Spinal cord (tissue), 10 donors: ENCODE results near the gene MYO7A. TPM values are rescaled to one million over a fixed set of nuclear protein-coding genes. Genes with fewer than 3 reads are reported as not detected.

Experiments used
- DNase-seq, 6 donors: peaks; one replicate each; pipeline versions ENCODE4 v3.0.0 to v3.0.0-alpha.2; 2013 to 2015; ENCODE audit warnings: low spot score in 6 of 6, low read depth in 4 of 6
- H3K27ac ChIP-seq: one replicate; pipeline ENCODE4 v1.5.1; 2013; ENCODE audit warnings: low read depth, low read length, control low read depth
- H3K27me3 ChIP-seq: one replicate; pipeline ENCODE4 v1.6.1; 2013; ENCODE audit warnings: low read length; ENCODE audit not compliant: control insufficient read depth, insufficient read depth
- H3K36me3 ChIP-seq: one replicate; pipeline ENCODE4 v1.6.1; 2013; ENCODE audit warnings: low read length; ENCODE audit not compliant: control insufficient read depth, insufficient read depth
- H3K4me1 ChIP-seq: one replicate; pipeline ENCODE4 v1.6.1; 2013; ENCODE audit warnings: low read length; ENCODE audit not compliant: control insufficient read depth, insufficient read depth
- H3K4me3 ChIP-seq: one replicate; pipeline ENCODE4 v1.5.1; 2013; ENCODE audit warnings: low read depth, low read length, control low read depth
- H3K9me3 ChIP-seq: one replicate; pipeline ENCODE4 v1.6.1; 2013; ENCODE audit warnings: low read length; ENCODE audit not compliant: control insufficient read depth, insufficient read depth
- WGBS: methylation state at CpG from one replicate; pipeline ENCODE4 v1.1.5; 2013; ENCODE audit warnings: missing lambda C conversion rate; ENCODE audit not compliant: insufficient coverage; 5-methylcytosine and 5-hydroxymethylcytosine counted together
- polyA plus RNA-seq, 2 donors: library from polyadenylated mRNA; unstranded; fragments of 120-200 nt; gene quantifications; one replicate each; pipeline ENCODE4 v1.2.1, GENCODE V29; 2013; ENCODE audit not compliant: insufficient read length in 2 of 2
- total RNA-seq, 2 donors: library from RNA; depleted of rRNA in 1 of 2; stranded (reverse); fragments of 120-200 nt in 1 of 2; fragments of >200 nt in 1 of 2; gene quantifications; one replicate each; pipeline versions ENCODE4 v1.2.3 to v1.2.4, GENCODE V29; 2013 to 2014
- donor health status: healthy.

Gene MYO7A
- total and polyA plus RNA-seq, 4 donors, result 3.0 to 6.0 (median 4.2) TPM

DNA sequence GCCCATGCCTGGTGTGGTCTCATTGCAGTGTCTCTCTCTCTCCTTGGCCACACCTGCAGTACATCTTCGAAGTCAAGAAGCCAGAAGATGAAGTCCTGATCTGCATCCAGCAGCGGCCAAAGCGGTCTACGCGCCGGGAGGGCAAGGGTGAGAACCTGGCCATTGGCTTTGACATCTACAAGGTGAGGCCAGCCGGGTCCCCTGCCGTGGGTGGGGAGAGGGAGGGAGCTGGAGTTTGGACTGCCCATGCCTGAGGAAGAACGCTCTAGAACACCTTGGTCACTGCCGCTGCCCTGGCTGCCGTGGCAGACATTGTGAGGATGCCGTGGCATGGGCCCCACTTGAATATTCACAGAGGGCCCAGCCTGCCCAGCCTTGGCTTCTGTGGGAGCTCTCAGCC, 9.1 kb upstream of the MYO7A start:
- no peaks in the 10 kb centered on the region for H3K27me3 ChIP-seq
- 91% methylated on average over 12 of the region's 12 CpGs for WGBS
- peaks cover 83% of the 10 kb centered on the region for H3K36me3 ChIP-seq
- peaks cover 22% of the 10 kb centered on the region for H3K4me1 ChIP-seq
- no peak overlapping the region for H3K4me3 ChIP-seq
- H3K9me3 ChIP-seq, result no peaks in the 10 kb centered on the region
- no peak overlapping the region for H3K27ac ChIP-seq
- DNase-seq, result no peak

DNA sequence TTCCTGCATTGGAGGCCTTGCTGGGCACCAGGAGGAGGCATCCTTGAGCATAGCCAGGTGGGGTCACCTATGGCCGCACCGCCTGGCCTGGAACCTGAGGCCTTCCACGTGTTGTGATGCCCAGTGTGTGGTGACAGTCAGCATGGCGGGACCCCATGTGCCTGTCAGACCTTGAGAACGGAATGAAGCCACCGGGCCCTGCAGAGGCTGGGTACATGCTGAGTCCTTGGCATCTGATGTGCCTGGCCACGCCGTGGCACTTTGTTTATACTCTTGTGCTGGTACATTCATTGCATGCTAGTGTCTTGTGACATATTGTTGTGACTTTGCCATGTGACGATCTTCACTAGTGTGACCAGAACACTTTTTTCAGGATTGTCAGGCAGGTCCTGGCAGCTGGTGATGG, 8.5 kb upstream of the MYO7A start:
- no peak overlapping the region for H3K4me3 ChIP-seq
- DNase-seq, result no peak
- no peaks in the 10 kb centered on the region for H3K27me3 ChIP-seq
- peaks cover 84% of the 10 kb centered on the region for H3K36me3 ChIP-seq
- H3K9me3 ChIP-seq, result no peaks in the 10 kb centered on the region
- no peak overlapping the region for H3K27ac ChIP-seq
- H3K4me1 ChIP-seq, result peaks cover 22% of the 10 kb centered on the region
- 97% methylated on average over 9 of the region's 9 CpGs for WGBS

DNA sequence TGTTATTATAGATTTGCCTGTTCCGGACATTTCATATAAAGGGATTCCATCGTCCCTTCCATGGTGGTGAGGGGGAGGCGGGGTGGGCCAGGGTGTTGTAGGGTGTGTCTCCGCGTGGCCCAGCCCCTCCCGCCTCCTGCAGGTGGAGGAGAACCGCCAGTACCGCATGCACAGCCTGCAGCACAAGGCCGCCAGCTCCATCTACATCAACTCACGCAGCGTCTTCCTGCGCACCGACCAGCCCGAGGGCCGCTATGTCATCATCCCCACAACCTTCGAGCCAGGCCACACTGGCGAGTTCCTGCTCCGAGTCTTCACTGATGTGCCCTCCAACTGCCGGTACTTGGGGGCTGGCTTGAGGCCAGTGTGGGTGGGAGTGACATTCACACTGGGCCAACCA, 7.5 kb upstream of the MYO7A start:
- Histone ChIP-seq H3K27ac (no peak overlapping the region), H3K27me3 (no peaks in the 10 kb centered on the region), H3K36me3 (peaks cover 86% of the 10 kb centered on the region), H3K4me1 (peaks cover 22% of the 10 kb centered on the region), H3K4me3 (no peak overlapping the region), H3K9me3 (no peaks in the 10 kb centered on the region)
- WGBS, result 90% methylated on average over 7 of the region's 19 CpGs
- no peak for DNase-seq

DNA sequence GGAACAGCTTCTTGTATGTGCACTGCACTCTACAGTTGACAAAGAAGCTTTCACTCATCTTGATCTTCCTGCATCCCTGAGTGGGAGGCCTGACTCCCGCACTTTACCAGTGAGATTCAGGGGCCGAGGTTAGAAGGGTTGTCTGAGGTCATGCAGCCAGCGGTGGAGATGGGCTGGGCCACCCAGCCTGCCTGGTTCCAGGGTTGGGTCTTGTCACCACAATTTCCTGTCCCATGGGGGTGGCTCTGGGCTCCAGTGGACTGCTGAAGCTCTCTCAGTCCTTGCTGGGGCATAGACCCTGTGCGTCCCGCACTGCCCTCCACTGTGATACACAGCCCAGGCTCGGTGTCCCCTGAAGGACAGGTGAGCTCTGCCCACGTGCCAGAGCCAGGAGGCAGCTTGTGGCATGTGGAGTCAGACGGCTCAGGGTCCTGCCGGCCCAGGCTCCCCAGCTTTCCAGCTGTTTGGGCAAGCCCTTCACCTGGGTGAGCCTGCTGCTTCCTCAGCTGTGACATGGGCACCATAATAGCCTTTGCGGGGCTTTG, 6.9 kb upstream of the MYO7A start:
- Histone ChIP-seq H3K4me1 (peaks cover 27% of the 10 kb centered on the region), H3K27ac (no peak overlapping the region), H3K4me3 (no peak overlapping the region), H3K9me3 (no peaks in the 10 kb centered on the region), H3K36me3 (peaks cover 86% of the 10 kb centered on the region), H3K27me3 (no peaks in the 10 kb centered on the region)
- DNase-seq, result no peak
- 89% methylated on average over 10 of the region's 10 CpGs for WGBS

DNA sequence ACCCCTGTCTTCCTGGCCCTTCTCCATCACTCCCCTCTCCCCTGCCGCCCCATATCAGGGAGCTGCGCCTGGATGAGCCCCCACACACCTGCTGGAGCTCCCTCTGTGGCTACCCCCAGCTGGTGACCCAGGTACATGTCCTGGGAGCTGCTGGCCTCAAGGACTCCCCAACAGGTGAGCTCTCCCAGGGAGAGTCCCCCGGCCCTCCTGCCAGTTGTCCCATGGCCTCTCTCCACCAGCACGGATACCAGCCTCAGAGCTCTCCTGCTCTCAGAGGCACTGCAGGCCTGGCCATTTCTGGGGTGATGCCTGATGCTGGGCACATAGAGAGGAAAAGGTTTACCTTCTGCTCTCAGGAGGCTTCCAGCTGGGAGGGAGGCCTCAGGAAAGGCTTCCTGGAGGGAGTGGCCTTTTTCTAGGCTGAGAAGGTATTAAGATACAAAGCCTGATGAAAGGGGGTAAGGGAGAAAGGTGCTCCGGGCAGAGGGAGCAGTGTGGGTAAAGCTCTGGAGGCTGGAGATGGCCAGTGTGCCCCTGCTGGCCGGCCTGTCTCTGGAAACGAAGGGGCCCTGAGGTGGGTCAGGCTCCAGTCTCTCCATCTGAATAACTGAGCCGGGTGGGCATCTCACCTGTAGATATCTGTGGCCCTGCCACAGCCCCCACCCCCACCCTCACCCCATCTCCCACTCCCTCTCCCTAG, 6.0 kb upstream of the MYO7A start:
- H3K36me3 ChIP-seq, result peaks cover 84% of the 10 kb centered on the region
- no peak overlapping the region for H3K27ac ChIP-seq
- no peak for DNase-seq
- no peaks in the 10 kb centered on the region for H3K27me3 ChIP-seq
- peaks cover 27% of the 10 kb centered on the region for H3K4me1 ChIP-seq
- H3K9me3 ChIP-seq, result no peaks in the 10 kb centered on the region
- H3K4me3 ChIP-seq, result no peak overlapping the region
- WGBS, result 93% methylated on average over 7 of the region's 8 CpGs

DNA sequence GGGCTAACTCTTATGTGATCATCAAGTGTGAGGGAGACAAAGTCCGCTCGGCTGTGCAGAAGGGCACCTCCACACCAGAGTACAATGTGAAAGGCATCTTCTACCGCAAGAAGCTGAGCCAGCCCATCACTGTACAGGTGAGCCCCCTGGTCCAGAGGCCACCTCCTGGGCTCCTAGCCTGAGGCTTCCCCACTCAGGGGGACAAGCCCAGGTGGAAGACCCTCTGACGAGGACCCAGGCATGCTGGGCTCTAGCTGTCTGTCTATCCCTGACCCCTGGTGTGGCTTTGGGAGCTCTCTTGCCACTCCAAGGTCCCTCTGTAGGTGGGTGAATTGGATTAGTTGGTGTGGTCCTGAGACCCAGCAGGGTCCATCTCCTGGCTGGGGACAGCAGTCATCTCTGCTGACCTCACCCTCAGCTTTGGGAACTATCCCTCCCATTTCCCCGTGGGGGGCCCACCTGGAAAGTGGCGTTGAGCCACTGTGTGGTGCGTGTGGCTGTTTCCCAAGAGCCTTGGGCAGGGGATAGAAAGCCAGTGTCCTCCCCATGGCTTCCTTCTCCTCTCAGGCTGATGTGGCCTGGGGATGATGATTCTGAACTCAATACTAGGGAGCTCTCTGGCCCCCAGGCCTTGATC, 5.4 kb upstream of the MYO7A start:
- Histone ChIP-seq H3K9me3 (no peaks in the 10 kb centered on the region), H3K4me1 (peaks cover 27% of the 10 kb centered on the region), H3K27ac (no peak overlapping the region), H3K27me3 (no peaks in the 10 kb centered on the region), H3K4me3 (no peak overlapping the region), H3K36me3 (peaks cover 84% of the 10 kb centered on the region)
- no peak for DNase-seq
- 94% methylated on average over 4 of the region's 7 CpGs for WGBS

DNA sequence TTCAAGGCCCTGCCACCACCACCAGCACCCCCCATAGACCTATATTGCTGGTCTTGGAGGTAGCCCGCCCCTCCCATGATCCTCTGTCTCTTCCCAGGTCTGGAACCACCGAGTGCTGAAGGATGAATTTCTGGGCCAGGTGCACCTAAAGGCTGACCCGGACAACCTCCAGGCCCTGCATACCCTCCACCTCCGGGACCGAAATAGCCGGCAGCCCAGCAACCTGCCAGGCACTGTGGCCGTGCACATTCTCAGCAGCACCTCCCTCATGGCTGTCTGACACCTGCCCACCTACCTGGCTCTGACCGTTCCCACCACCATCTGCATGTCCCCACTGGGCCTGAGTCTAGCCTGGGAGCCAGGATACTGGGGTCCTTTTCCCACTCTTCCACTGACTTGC, 4.5 kb upstream of the MYO7A start:
- Histone ChIP-seq H3K36me3 (peaks cover 75% of the 10 kb centered on the region), H3K9me3 (no peaks in the 10 kb centered on the region), H3K27me3 (no peaks in the 10 kb centered on the region), H3K4me1 (peaks cover 30% of the 10 kb centered on the region), H3K27ac (no peak overlapping the region), H3K4me3 (no peak overlapping the region)
- DNase-seq, result no peak
- 95% methylated on average over 8 of the region's 8 CpGs for WGBS

DNA sequence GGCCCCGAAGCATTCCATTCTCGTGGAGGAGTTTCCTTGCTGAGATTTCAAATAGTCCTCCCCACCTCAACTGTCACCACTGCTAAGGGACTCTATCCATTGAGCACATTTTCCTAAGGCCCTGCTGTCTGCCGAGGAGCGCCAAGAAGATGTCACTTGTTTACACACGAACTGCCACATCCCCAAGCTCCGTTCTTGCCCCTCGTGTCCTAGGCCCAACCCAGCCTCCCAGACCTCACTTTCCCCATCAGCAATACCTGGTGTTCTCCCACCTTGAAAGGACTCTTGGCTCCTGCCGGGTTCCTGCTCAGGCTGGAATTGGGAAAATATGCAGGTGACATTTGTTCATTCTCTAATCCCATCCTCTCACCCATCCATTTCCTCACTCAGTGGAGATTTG, 4.0 kb upstream of the MYO7A start:
- no peaks in the 10 kb centered on the region for H3K27me3 ChIP-seq
- H3K27ac ChIP-seq, result no peak overlapping the region
- no peaks in the 10 kb centered on the region for H3K9me3 ChIP-seq
- no peak for DNase-seq
- H3K36me3 ChIP-seq, result peaks cover 71% of the 10 kb centered on the region
- H3K4me1 ChIP-seq, result peaks cover 32% of the 10 kb centered on the region
- 82% methylated on average over 6 of the region's 8 CpGs for WGBS
- H3K4me3 ChIP-seq, result no peak overlapping the region

DNA sequence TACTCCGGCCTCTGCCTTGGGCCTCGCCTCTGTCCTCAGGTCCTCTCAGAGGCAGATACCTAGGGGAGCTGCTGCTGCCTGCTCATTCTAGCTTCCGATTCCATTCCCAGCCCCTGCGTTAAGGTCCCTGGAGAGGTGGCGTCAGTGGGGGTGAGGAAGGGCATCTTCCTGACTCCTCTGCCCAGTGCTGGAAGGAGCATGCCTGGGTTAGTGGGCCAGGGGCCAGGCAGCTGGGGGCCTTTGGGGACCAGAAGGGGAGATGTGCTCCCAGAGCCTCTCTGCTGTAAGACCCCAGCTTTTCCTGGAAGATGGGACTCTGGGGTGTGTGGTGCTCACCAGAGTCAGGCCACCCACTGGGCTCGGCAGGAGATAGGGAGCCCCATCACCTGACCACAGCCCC, 3.6 kb upstream of the MYO7A start:
- no peaks in the 10 kb centered on the region for H3K9me3 ChIP-seq
- no peak overlapping the region for H3K4me3 ChIP-seq
- DNase-seq, result no peak
- WGBS, result 100% methylated on average over 2 of the region's 6 CpGs
- H3K4me1 ChIP-seq, result peaks cover 35% of the 10 kb centered on the region
- H3K36me3 ChIP-seq, result peaks cover 66% of the 10 kb centered on the region
- no peaks in the 10 kb centered on the region for H3K27me3 ChIP-seq
- H3K27ac ChIP-seq, result no peak overlapping the region

DNA sequence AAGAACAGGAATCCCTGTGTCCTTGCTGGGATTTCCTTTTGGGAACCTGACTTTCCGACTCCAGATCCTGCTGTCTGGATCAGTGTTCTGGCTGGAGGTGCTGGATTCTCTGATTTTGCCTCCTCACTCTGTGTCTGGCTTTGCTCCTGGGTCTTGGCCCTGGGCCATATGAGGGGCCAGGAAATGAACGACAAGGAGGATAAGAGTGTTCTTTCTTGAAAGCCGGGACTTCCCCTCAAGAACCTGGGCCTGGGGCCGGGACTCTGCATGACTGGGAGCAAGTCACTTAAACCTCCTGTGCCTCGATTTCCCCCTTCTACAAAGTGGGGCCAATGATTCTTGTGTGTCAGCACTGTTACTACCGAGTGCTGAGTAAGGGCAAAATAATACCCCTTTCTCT, 2.9 kb upstream of the MYO7A start:
- Histone ChIP-seq H3K9me3 (no peaks in the 10 kb centered on the region), H3K36me3 (peaks cover 59% of the 10 kb centered on the region), H3K27me3 (no peaks in the 10 kb centered on the region), H3K27ac (no peak overlapping the region), H3K4me1 (peaks cover 35% of the 10 kb centered on the region), H3K4me3 (no peak overlapping the region)
- WGBS, result 58% methylated on average over 1 of the region's 6 CpGs
- no peak for DNase-seq
